IPS-18a (cell line): ENCODE data around the gene ASB12.

Source experiments
- H3K27ac ChIP-seq: one replicate; pipeline ENCODE4 v1.5.1; 2013; ENCODE audit warnings: low read length
- H3K27me3 ChIP-seq: one replicate; pipeline ENCODE4 v1.6.1; 2013; ENCODE audit warnings: mild to moderate bottlenecking, low read length; ENCODE audit not compliant: control insufficient read depth, insufficient read depth
- H3K36me3 ChIP-seq: one replicate; pipeline ENCODE4 v1.6.1; 2013; ENCODE audit warnings: low read depth, low read length; ENCODE audit not compliant: control insufficient read depth
- H3K4me1 ChIP-seq: one replicate; pipeline ENCODE4 v1.6.1; 2013; ENCODE audit warnings: low read depth, low read length; ENCODE audit not compliant: control insufficient read depth
- H3K4me3 ChIP-seq: one replicate; pipeline ENCODE4 v1.5.1; 2013; ENCODE audit warnings: low read length
- H3K9ac ChIP-seq: one replicate; pipeline ENCODE4 v1.6.1; 2013; ENCODE audit warnings: mild to moderate bottlenecking, low read length, moderate library complexity
- H3K9me3 ChIP-seq: one replicate; pipeline ENCODE4 v1.6.1; 2013; ENCODE audit warnings: low read depth, low read length; ENCODE audit not compliant: control insufficient read depth

ASB12 gene

GRCh38 chrX:64202808-64203325, 27.5 kb downstream of the ASB12 start:
- H3K9ac ChIP-seq, result no peak overlapping the region
- H3K27me3 ChIP-seq, result peaks cover 5% of the 10 kb centered on the region
- no peak overlapping the region for H3K4me3 ChIP-seq
- no peaks in the 10 kb centered on the region for H3K36me3 ChIP-seq
- no peaks in the 10 kb centered on the region for H3K4me1 ChIP-seq
- no peak overlapping the region for H3K27ac ChIP-seq
- H3K9me3 ChIP-seq, result no peaks in the 10 kb centered on the region

GRCh38 chrX:64198036-64198435, 32.4 kb downstream of the ASB12 start:
- no peaks in the 10 kb centered on the region for H3K4me1 ChIP-seq
- H3K4me3 ChIP-seq, result no peak overlapping the region
- no peaks in the 10 kb centered on the region for H3K9me3 ChIP-seq

GRCh38 chrX:64196606-64197005, 33.8 kb downstream of the ASB12 start:
- Histone ChIP-seq H3K27ac (no peak overlapping the region), H3K27me3 (no peaks in the 10 kb centered on the region), H3K9me3 (no peaks in the 10 kb centered on the region), H3K36me3 (no peaks in the 10 kb centered on the region), H3K9ac (no peak overlapping the region), H3K4me1 (no peaks in the 10 kb centered on the region), H3K4me3 (no peak overlapping the region)

More at GRCh38 chrX:64198036-64198435, 32.4 kb downstream of the ASB12 start:
- H3K36me3 ChIP-seq, result no peaks in the 10 kb centered on the region
- H3K27me3 ChIP-seq, result no peaks in the 10 kb centered on the region
- H3K27ac ChIP-seq, result no peak overlapping the region
- no peak overlapping the region for H3K9ac ChIP-seq

GRCh38 chrX:64195862-64196261, 34.5 kb downstream of the ASB12 start:
- no peaks in the 10 kb centered on the region for H3K4me1 ChIP-seq
- H3K36me3 ChIP-seq, result no peaks in the 10 kb centered on the region
- no peaks in the 10 kb centered on the region for H3K9me3 ChIP-seq
- H3K9ac ChIP-seq, result no peak overlapping the region
- no peak overlapping the region for H3K4me3 ChIP-seq
- no peak overlapping the region for H3K27ac ChIP-seq
- H3K27me3 ChIP-seq, result no peaks in the 10 kb centered on the region

GRCh38 chrX:64192673-64193072, 37.7 kb downstream of the ASB12 start:
- Histone ChIP-seq H3K27me3 (no peaks in the 10 kb centered on the region), H3K36me3 (peaks cover 4% of the 10 kb centered on the region), H3K4me1 (no peaks in the 10 kb centered on the region), H3K4me3 (no peak overlapping the region), H3K9ac (no peak overlapping the region), H3K27ac (no peak overlapping the region), H3K9me3 (no peaks in the 10 kb centered on the region)

- Histone ChIP-seq H3K4me1 (no peaks in the 10 kb centered on the region), H3K4me3 (no peak overlapping the region), H3K36me3 (peaks cover 4% of the 10 kb centered on the region), H3K27me3 (no peaks in the 10 kb centered on the region), H3K27ac (no peak overlapping the region), H3K9ac (no peak overlapping the region), H3K9me3 (peaks cover 2% of the 10 kb centered on the region)
Measured at GRCh38 chrX:64192040-64192439, 38.4 kb downstream of the ASB12 start.

- no peak overlapping the region for H3K27ac ChIP-seq
- no peaks in the 10 kb centered on the region for H3K27me3 ChIP-seq
- no peak overlapping the region for H3K9ac ChIP-seq
- peaks cover 4% of the 10 kb centered on the region for H3K36me3 ChIP-seq
- peaks cover 3% of the 10 kb centered on the region for H3K9me3 ChIP-seq
- no peaks in the 10 kb centered on the region for H3K4me1 ChIP-seq
- H3K4me3 ChIP-seq, result no peak overlapping the region
Measured at GRCh38 chrX:64191281-64192010, 39.0 kb downstream of the ASB12 start.

GRCh38 chrX:64190136-64190740, 40.2 kb downstream of the ASB12 start:
- H3K27ac ChIP-seq, result no peak overlapping the region
- no peaks in the 10 kb centered on the region for H3K27me3 ChIP-seq
- H3K9ac ChIP-seq, result no peak overlapping the region
- H3K36me3 ChIP-seq, result peaks cover 4% of the 10 kb centered on the region
- H3K4me3 ChIP-seq, result no peak overlapping the region
- H3K9me3 ChIP-seq, result peaks cover 3% of the 10 kb centered on the region
- H3K4me1 ChIP-seq, result no peaks in the 10 kb centered on the region

- no peak overlapping the region for H3K9ac ChIP-seq
- peaks cover 3% of the 10 kb centered on the region for H3K9me3 ChIP-seq
- H3K27me3 ChIP-seq, result no peaks in the 10 kb centered on the region
- no peaks in the 10 kb centered on the region for H3K4me1 ChIP-seq
- H3K27ac ChIP-seq, result no peak overlapping the region
- no peak overlapping the region for H3K4me3 ChIP-seq
- H3K36me3 ChIP-seq, result peaks cover 4% of the 10 kb centered on the region
Measured at GRCh38 chrX:64188901-64189300, 41.5 kb downstream of the ASB12 start.

GRCh38 chrX:64187762-64188150, 42.7 kb downstream of the ASB12 start:
- Histone ChIP-seq H3K4me3 (no peak overlapping the region), H3K9me3 (peaks cover 3% of the 10 kb centered on the region), H3K27ac (no peak overlapping the region), H3K27me3 (no peaks in the 10 kb centered on the region), H3K4me1 (no peaks in the 10 kb centered on the region), H3K9ac (no peak overlapping the region), H3K36me3 (peaks cover 4% of the 10 kb centered on the region)

- H3K36me3 ChIP-seq, result peaks cover 4% of the 10 kb centered on the region
- no peak overlapping the region for H3K27ac ChIP-seq
- no peak overlapping the region for H3K4me3 ChIP-seq
- no peaks in the 10 kb centered on the region for H3K27me3 ChIP-seq
- H3K4me1 ChIP-seq, result no peaks in the 10 kb centered on the region
- H3K9ac ChIP-seq, result no peak overlapping the region
- peaks cover 3% of the 10 kb centered on the region for H3K9me3 ChIP-seq
Measured at GRCh38 chrX:64186974-64187761, 43.2 kb downstream of the ASB12 start.
